Activated CD4-positive, alpha-beta T cell treated with anti-CD3 and anti-CD28 coated beads, Interleukin-2, amount 50 U/mL, for 48 hours (primary cell): Measurements from ENCODE around the gene SPTB.

Experiments
- DNase-seq, 2 experiments: peaks; one replicate each; pipeline ENCODE4 v3.0.0-alpha.2; 2020

SPTB gene

GRCh38 chr14:64704743-64705380, 174.8 kb downstream of the SPTB start:
- DNase-seq: peak in 1 of 2 experiments; percentile 37

GRCh38 chr14:64704143-64704742, 175.5 kb downstream of the SPTB start, which contains the start of gene PLEKHG3:
Gene PLEKHG3, plus strand, starts transcription at chr14:64704424. Its CDS starts 23,208 bp downstream, at chr14:64727632.
- peak; percentile 39 to 46 for DNase-seq

- no peak for DNase-seq
Measured at GRCh38 chr14:64703395-64704142, 176.1 kb downstream of the SPTB start.

- DNase-seq: no peak
Measured at GRCh38 chr14:64702493-64703394, 177.0 kb downstream of the SPTB start.

GRCh38 chr14:64701660-64702059, 178.0 kb downstream of the SPTB start:
- no peak for DNase-seq

GRCh38 chr14:64700894-64701293, 178.8 kb downstream of the SPTB start:
- DNase-seq: no peak

- DNase-seq: no peak
Measured at GRCh38 chr14:64700290-64700689, 179.4 kb downstream of the SPTB start.

GRCh38 chr14:64698903-64699302, 180.8 kb downstream of the SPTB start:
- DNase-seq: no peak

GRCh38 chr14:64696355-64696857, 183.3 kb downstream of the SPTB start:
- DNase-seq: no peak
